NB4 (cell line): ENCODE results near the gene NWD2.

ENCODE experiments used
- POLR2A ChIP-seq: IDR thresholded peaks from 2 replicates; pipeline ENCODE4 v1.6.1; 2011; ENCODE audit warnings: mild to moderate bottlenecking; ENCODE audit not compliant: insufficient read length; ENCODE audit errors: extremely low read depth
- TF ChIP-seq, protein P1 (sequence below): IDR thresholded peaks from one replicate; pipeline ENCODE4 v1.5.1; 2012; ENCODE audit warnings: low read depth, low read length

DNA sequence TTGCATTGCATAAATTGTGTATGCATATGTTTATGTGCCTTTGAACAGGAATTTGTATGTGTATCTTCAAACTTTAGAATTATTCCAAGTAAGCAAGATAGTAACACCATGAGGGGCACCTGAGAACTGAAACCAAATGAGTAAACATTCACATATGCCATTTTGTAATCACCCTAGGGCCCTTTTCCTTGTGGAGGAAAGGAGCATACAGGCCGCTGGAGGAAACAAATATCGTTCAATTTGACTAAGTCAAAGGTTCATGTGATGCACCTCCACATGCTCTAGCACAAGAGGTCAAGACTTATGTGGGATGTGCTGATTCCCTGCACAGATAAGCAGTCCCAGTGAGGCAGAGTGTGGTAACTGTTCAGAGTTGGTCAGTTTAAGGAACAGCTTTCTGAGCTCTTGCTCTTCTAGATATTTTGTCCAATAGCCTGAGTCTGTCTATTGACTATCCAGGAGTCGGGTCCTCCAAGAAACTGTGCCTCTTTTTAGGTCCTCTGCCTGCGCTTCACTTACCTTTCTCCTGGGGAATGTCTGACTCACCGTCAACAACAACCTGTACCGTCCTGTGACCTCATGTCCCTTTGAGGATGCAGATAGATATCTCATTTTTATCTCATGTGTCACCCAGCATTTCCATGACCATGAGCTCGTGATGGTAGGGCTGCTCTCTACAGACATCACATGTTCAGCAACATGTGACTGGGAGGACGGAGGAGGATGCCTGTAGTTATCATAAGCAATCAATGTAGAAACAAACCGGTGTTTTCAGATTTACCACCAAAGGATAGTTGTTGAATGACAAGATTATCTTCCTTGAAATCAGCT, 196.9 kb downstream of the NWD2 start:
- TF ChIP-seq, protein P1, sequence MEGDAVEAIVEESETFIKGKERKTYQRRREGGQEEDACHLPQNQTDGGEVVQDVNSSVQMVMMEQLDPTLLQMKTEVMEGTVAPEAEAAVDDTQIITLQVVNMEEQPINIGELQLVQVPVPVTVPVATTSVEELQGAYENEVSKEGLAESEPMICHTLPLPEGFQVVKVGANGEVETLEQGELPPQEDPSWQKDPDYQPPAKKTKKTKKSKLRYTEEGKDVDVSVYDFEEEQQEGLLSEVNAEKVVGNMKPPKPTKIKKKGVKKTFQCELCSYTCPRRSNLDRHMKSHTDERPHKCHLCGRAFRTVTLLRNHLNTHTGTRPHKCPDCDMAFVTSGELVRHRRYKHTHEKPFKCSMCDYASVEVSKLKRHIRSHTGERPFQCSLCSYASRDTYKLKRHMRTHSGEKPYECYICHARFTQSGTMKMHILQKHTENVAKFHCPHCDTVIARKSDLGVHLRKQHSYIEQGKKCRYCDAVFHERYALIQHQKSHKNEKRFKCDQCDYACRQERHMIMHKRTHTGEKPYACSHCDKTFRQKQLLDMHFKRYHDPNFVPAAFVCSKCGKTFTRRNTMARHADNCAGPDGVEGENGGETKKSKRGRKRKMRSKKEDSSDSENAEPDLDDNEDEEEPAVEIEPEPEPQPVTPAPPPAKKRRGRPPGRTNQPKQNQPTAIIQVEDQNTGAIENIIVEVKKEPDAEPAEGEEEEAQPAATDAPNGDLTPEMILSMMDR, result no peak
- no peak for TF ChIP-seq POLR2A
